HCT116 (cell line): ENCODE measurements around the gene ITIH4. TPM values are rescaled to one million over a fixed set of nuclear protein-coding genes. Genes with fewer than 3 reads are reported as not detected.

Experiments
- ATAC-seq: fragments of 200-7000 bp; cut with Tn5 transposase; 2 replicates; pipeline ENCODE4 v1.9.1; 2020; ENCODE audit warnings: mild to moderate bottlenecking, moderate library complexity
- BruUV-seq: library from RNA; stranded (reverse); fragments of 400-500 nt; replicated peaks from 2 replicates; lab custom pipeline; 2021; lab: Mats Ljungman, UMichigan
- CTCF ChIA-PET: fragments of 300-600 bp; sonication (Branson Sonifier 250); formaldehyde crosslinking; loops from one replicate; lab custom pipeline; 2021; ENCODE audit warnings: antibody characterized with exemption; lab: Charles Lee
- POLR2A ChIA-PET: fragments of 300-600, 350-600 bp; sonication (Branson Sonifier 250); formaldehyde crosslinking; loops from one replicate; lab custom pipeline; 2021; ENCODE audit warnings: antibody characterized with exemption; lab: Charles Lee
- RAD21 ChIA-PET, 2 experiments: fragments of 300-600 bp; sonication (Branson Sonifier 250); formaldehyde crosslinking; loops; one replicate each; lab custom pipeline; 2023; ENCODE audit warnings: low total read pairs in 2 of 2; ENCODE audit not compliant: uncharacterized antibody in 2 of 2, unreplicated experiment in 2 of 2, low non-redundant PET in 1 of 2; lab: Charles Lee
- DNase-seq: peaks from one replicate; pipeline ENCODE4 v3.0.0-alpha.2; 2010; ENCODE audit warnings: low read depth, low spot score
- H2AFZ ChIP-seq: fragments of 200-600 bp; shearing (Covaris generic), sonication (generic); 2 replicates; pipeline ENCODE4 v1.6.1; 2017; ENCODE audit warnings: low read depth, mixed run types, mixed read lengths, antibody characterized with exemption, low read length; ENCODE audit not compliant: poor library complexity, severe bottlenecking
- H3K27ac ChIP-seq: 2 replicates; pipeline ENCODE4 v1.5.1; 2012; ENCODE audit warnings: low read depth, low read length
- H3K27me3 ChIP-seq: fragments of 200-600 bp; sonication (generic); 2 replicates; pipeline ENCODE4 v1.6.1; 2016; ENCODE audit warnings: mixed run types, low read length, mixed read lengths; ENCODE audit not compliant: insufficient read depth
- H3K36me3 ChIP-seq, 2 experiments: fragments of 200-500 bp in 1 of 2; fragments of 200-600 bp in 1 of 2; sonication (Bioruptor generic) in 1 of 2; sonication (generic) in 1 of 2; 2 replicates each; pipeline versions ENCODE4 v1.5.1 to v1.6.1; 2014 to 2016; ENCODE audit warnings: low read length in 2 of 2, inconsistent platforms in 1 of 2, mixed read lengths in 1 of 2, mixed run types in 1 of 2; ENCODE audit not compliant: insufficient read depth in 2 of 2, control insufficient read depth in 1 of 2
- H3K4me1 ChIP-seq, 2 experiments: fragments of 200-600 bp in 1 of 2; sonication (generic) in 1 of 2; 2 replicates each; pipeline versions ENCODE4 v1.5.1 to v1.6.1; 2012 to 2017; ENCODE audit warnings: low read length in 2 of 2, inconsistent platforms in 1 of 2, mild to moderate bottlenecking in 1 of 2, mixed read lengths in 1 of 2, mixed run types in 1 of 2, moderate library complexity in 1 of 2; ENCODE audit not compliant: insufficient read depth in 2 of 2, control insufficient read depth in 1 of 2
- H3K4me2 ChIP-seq: fragments of 200-600 bp; sonication (generic); 2 replicates; pipeline ENCODE4 v1.6.1; 2017; ENCODE audit warnings: mixed run types, low read length, mixed read lengths
- H3K4me3 ChIP-seq, 2 experiments: fragments of 200-600 bp in 1 of 2; sonication (generic) in 1 of 2; replicated peaks in 1 of 2; 2 replicates each; pipeline ENCODE4 v1.5.1; 2011 to 2016; ENCODE audit warnings: low read length in 2 of 2, control low read depth in 1 of 2, low read depth in 1 of 2, mild to moderate bottlenecking in 1 of 2, mixed read lengths in 1 of 2, mixed run types in 1 of 2
- H3K79me2 ChIP-seq: fragments of 200-600 bp; sonication (generic); 2 replicates; pipeline ENCODE4 v1.6.1; 2017; ENCODE audit warnings: mild to moderate bottlenecking, mixed run types, low read length, moderate library complexity, mixed read lengths; ENCODE audit not compliant: insufficient read depth
- H3K9ac ChIP-seq: fragments of 200-600 bp; sonication (generic); 2 replicates; pipeline ENCODE4 v1.6.1; 2016; ENCODE audit warnings: low read length, mixed read lengths
- H3K9me2 ChIP-seq: fragments of 200-600 bp; sonication (generic), shearing (Covaris generic); 2 replicates; pipeline ENCODE4 v1.6.1; 2017; ENCODE audit warnings: mixed run types, mild to moderate bottlenecking, moderate library complexity; ENCODE audit not compliant: insufficient read depth
- H3K9me3 ChIP-seq, 2 experiments: fragments of 200-500 bp in 1 of 2; fragments of 200-600 bp in 1 of 2; sonication (Bioruptor generic) in 1 of 2; sonication (generic) in 1 of 2; 2 replicates each; pipeline ENCODE4 v1.6.1; 2014 to 2017; ENCODE audit warnings: low read length in 2 of 2, mixed read lengths in 2 of 2, inconsistent platforms in 1 of 2, low read depth in 1 of 2, mild to moderate bottlenecking in 1 of 2, mixed run types in 1 of 2, moderate library complexity in 1 of 2; ENCODE audit not compliant: control insufficient read depth in 1 of 2, insufficient read depth in 1 of 2
- H4K20me1 ChIP-seq: fragments of 200-600 bp; sonication (generic), shearing (Covaris generic); 2 replicates; pipeline ENCODE4 v1.6.1; 2017; ENCODE audit warnings: mixed run types, mild to moderate bottlenecking, moderate library complexity; ENCODE audit not compliant: insufficient read depth
- ATF3 ChIP-seq: IDR thresholded peaks from 2 replicates; pipeline ENCODE4 v1.6.1; 2012
- CBX3 ChIP-seq: IDR thresholded peaks from 2 replicates; pipeline ENCODE4 v1.6.1; 2012; ENCODE audit warnings: low read depth
- EGR1 ChIP-seq: IDR thresholded peaks from 2 replicates; pipeline ENCODE4 v1.6.1; 2012; ENCODE audit warnings: low read depth
- ELF1 ChIP-seq: IDR thresholded peaks from 2 replicates; pipeline ENCODE4 v1.6.1; 2012; ENCODE audit warnings: low read depth, borderline replicate concordance
- EZH2 ChIP-seq: fragments of 200-600 bp; sonication (generic); IDR thresholded peaks from 2 replicates; pipeline ENCODE4 v1.6.1; 2017; ENCODE audit warnings: antibody characterized with exemption, mixed run types
- EZH2phosphoT487 ChIP-seq: fragments of 200-600 bp; IDR thresholded peaks from 2 replicates; pipeline ENCODE4 v1.6.1; 2018; ENCODE audit warnings: antibody characterized with exemption, borderline replicate concordance
- FOSL1 ChIP-seq: IDR thresholded peaks from 2 replicates; pipeline ENCODE4 v1.6.1; 2012; ENCODE audit warnings: low read depth
- JUND ChIP-seq: IDR thresholded peaks from 2 replicates; pipeline ENCODE4 v1.6.1; 2012
- MAX ChIP-seq: IDR thresholded peaks from 2 replicates; pipeline ENCODE4 v1.6.1; 2012
- SIN3A ChIP-seq: IDR thresholded peaks from 2 replicates; pipeline ENCODE4 v1.6.1; 2012; ENCODE audit warnings: low read depth
- SP1 ChIP-seq: IDR thresholded peaks from 2 replicates; pipeline ENCODE4 v1.6.1; 2012; ENCODE audit warnings: low read depth
- TCF7L2 ChIP-seq: IDR thresholded peaks from 2 replicates; pipeline ENCODE4 v1.7.0; 2011; ENCODE audit warnings: borderline replicate concordance, inconsistent platforms; ENCODE audit not compliant: insufficient read depth, insufficient read length; ENCODE audit errors: extremely low read depth
- YY1 ChIP-seq: IDR thresholded peaks from 2 replicates; pipeline ENCODE4 v1.6.1; 2011; ENCODE audit warnings: low read length, low read depth, moderate library complexity, mild to moderate bottlenecking; ENCODE audit not compliant: insufficient replicate concordance; ENCODE audit errors: extremely low read depth
- ZNF274 ChIP-seq: fragments of 200-500 bp; sonication (Bioruptor generic); IDR thresholded peaks from 2 replicates; pipeline ENCODE4 v1.6.1; 2014; ENCODE audit warnings: mild to moderate bottlenecking, low read depth, low read length, inconsistent platforms
- intact Hi-C: fragments of 100-400 bp; cut with micrococcal nuclease; formaldehyde crosslinking; loops from 2 replicates; pipeline ENCODE4 v1.10.0; 2022
- total RNA-seq: library from RNA; stranded (reverse); gene quantifications from one replicate; pipeline ENCODE4 v1.2.1, GENCODE V29; 2021; ENCODE audit not compliant: unreplicated experiment
- TF ChIP-seq, protein P1 (sequence below): IDR thresholded peaks from 2 replicates; pipeline ENCODE4 v1.6.1; 2012; ENCODE audit warnings: low read depth
- TF ChIP-seq, protein P2 (sequence below): IDR thresholded peaks from 2 replicates; pipeline ENCODE4 v1.6.1; 2011; ENCODE audit warnings: mild to moderate bottlenecking, low read length, moderate library complexity; ENCODE audit not compliant: insufficient replicate concordance; ENCODE audit errors: extremely low read depth

ITIH4 gene
- total RNA-seq, 1 experiment from 2014 or later: 4.1 TPM

DNA sequence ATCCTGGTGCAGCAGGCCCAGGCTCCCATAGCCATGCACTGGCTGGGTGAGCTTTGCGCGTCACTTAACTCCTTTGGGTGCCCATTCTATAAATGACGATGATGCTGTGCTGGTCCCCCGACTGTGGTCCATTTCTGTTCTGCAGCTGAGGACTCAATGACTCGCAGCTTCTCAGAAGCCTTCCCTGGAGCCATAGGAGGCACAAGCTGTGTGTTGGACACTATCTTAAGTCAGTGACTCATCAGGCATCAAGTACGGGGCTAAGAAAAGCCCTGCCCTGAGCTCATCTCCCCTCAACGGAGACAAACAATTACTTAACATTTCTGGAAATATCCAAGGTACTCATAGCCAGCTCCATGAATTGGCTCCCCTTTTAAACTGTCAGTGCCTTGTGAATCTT lies 18.1 kb upstream of the ITIH4 start:
- DNase-seq: no peak
- Histone ChIP-seq H3K9me3 (no peaks in the 10 kb centered on the region), H3K79me2 (no peaks in the 10 kb centered on the region), H2AFZ (no peak overlapping the region), H3K27ac (no peak overlapping the region), H3K4me1 (no peaks in the 10 kb centered on the region), H3K9ac (no peak overlapping the region), H3K27me3 (no peaks in the 10 kb centered on the region), H3K4me2 (no peak overlapping the region), H3K9me2 (no peaks in the 10 kb centered on the region), H3K4me3 (no peak overlapping the region), H3K36me3 (peaks cover 0 to 4% of the 10 kb centered on the region in 2 experiments; a peak in 1 of 4 replicates), H4K20me1 (no peaks in the 10 kb centered on the region)
- BruUV-seq: no TSS peak
- ChIA-PET RAD21 (no interaction called here), POLR2A (no interaction called here), CTCF (no interaction called here)
- ATAC-seq: no peak
- TF ChIP-seq SP1 (no peak), CBX3 (no peak), ELF1 (no peak), ZNF274 (no peak), EGR1 (no peak), TCF7L2 (no peak), JUND (no peak), MAX (no peak), FOSL1 (no peak), SIN3A (no peak), EZH2phosphoT487 (no peak), YY1 (no peak), ATF3 (no peak), EZH2 (no peak)
- TF ChIP-seq, protein P1, sequence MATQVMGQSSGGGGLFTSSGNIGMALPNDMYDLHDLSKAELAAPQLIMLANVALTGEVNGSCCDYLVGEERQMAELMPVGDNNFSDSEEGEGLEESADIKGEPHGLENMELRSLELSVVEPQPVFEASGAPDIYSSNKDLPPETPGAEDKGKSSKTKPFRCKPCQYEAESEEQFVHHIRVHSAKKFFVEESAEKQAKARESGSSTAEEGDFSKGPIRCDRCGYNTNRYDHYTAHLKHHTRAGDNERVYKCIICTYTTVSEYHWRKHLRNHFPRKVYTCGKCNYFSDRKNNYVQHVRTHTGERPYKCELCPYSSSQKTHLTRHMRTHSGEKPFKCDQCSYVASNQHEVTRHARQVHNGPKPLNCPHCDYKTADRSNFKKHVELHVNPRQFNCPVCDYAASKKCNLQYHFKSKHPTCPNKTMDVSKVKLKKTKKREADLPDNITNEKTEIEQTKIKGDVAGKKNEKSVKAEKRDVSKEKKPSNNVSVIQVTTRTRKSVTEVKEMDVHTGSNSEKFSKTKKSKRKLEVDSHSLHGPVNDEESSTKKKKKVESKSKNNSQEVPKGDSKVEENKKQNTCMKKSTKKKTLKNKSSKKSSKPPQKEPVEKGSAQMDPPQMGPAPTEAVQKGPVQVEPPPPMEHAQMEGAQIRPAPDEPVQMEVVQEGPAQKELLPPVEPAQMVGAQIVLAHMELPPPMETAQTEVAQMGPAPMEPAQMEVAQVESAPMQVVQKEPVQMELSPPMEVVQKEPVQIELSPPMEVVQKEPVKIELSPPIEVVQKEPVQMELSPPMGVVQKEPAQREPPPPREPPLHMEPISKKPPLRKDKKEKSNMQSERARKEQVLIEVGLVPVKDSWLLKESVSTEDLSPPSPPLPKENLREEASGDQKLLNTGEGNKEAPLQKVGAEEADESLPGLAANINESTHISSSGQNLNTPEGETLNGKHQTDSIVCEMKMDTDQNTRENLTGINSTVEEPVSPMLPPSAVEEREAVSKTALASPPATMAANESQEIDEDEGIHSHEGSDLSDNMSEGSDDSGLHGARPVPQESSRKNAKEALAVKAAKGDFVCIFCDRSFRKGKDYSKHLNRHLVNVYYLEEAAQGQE: no peak
- TF ChIP-seq, protein P2, sequence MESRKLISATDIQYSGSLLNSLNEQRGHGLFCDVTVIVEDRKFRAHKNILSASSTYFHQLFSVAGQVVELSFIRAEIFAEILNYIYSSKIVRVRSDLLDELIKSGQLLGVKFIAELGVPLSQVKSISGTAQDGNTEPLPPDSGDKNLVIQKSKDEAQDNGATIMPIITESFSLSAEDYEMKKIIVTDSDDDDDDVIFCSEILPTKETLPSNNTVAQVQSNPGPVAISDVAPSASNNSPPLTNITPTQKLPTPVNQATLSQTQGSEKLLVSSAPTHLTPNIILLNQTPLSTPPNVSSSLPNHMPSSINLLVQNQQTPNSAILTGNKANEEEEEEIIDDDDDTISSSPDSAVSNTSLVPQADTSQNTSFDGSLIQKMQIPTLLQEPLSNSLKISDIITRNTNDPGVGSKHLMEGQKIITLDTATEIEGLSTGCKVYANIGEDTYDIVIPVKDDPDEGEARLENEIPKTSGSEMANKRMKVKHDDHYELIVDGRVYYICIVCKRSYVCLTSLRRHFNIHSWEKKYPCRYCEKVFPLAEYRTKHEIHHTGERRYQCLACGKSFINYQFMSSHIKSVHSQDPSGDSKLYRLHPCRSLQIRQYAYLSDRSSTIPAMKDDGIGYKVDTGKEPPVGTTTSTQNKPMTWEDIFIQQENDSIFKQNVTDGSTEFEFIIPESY: no peak
- intact Hi-C loops: no loop called here
